GM10248 (cell line): Measurements from ENCODE around the gene SKA2.
"Not testable (repeated sequence)": the region's sequence is repeated elsewhere in the genome, so short reads cannot be mapped to it uniquely, and the experiment has no call there.

Experiments used
- CTCF ChIA-PET: fragments of 300-600 bp; sonication (Branson Sonifier 250); formaldehyde crosslinking; extraction: SDS; loops from one replicate; lab custom pipeline; 2021; ENCODE audit warnings: antibody characterized with exemption; lab: Yijun Ruan, JAX
- POLR2A ChIA-PET: fragments of 350-650 bp; sonication (Branson Sonifier 250); formaldehyde crosslinking; extraction: SDS; loops from one replicate; lab custom pipeline; 2020; ENCODE audit warnings: antibody characterized with exemption; lab: Yijun Ruan, JAX
- DNase-seq: peaks from one replicate; pipeline ENCODE4 v3.0.0; 2012; ENCODE audit errors: extremely low spot score
- CTCF ChIP-seq: IDR thresholded peaks from 2 replicates; pipeline ENCODE4 v1.5.1; 2012; ENCODE audit warnings: mild to moderate bottlenecking, low read depth; ENCODE audit errors: extremely low read depth, missing control alignments, control extremely low read depth

The SKA2 gene

GRCh38 chr17:59094861-59095530, 60.0 kb downstream of the SKA2 start:
- POLR2A ChIA-PET: interaction anchor here (1.1 kb wide), 1 partner anchor 12 kb away, joined by 4 read pairs; the partner anchor contains the start of gene TRIM37
- CTCF ChIA-PET: interaction anchor here (0.6 to 2.9 kb wide), 5 partner anchors 9 to 57 kb away, joined by 3 to 15 read pairs (median 5); partner anchors contain the start of gene TRIM37
- DNase-seq: no peak

GRCh38 chr17:59093702-59094231, 61.2 kb downstream of the SKA2 start:
- no peak for DNase-seq
- TF ChIP-seq CTCF: no peak
- CTCF ChIA-PET: interaction anchor here (1.2 to 2.9 kb wide), 4 partner anchors 12 to 26 kb away, joined by 3 to 15 read pairs (median 5); partner anchors contain the start of gene TRIM37
- POLR2A ChIA-PET: no interaction called here

More at GRCh38 chr17:59094861-59095530, 60.0 kb downstream of the SKA2 start:
- TF ChIP-seq CTCF: no peak

DNA sequence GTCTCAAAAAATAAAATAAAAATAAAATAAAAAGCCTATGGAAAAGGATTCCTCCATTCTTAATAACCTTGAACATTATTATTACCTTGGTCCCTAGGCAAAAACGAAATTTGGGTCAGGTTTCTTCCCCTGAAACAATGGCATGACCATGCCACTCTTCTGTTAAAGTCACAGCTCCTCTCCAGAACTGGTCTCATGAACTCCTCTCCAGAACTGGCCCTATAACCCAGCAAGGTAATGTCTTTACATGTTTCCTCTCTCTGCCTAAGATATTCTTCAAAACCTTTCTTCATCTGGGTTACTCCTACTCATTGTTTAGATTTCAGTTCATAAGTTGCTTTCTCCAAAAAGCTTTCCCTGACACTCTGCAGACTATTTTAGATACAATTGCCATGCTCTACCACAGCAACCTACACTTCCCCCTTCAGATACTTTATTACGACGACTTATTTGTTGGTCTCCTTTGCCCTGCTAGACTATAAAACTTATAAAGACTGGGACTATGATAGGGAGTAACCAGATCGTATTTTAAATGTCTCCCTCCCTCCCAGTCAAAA, 61.8 kb downstream of the SKA2 start:
- DNase-seq: no peak
- no peak for TF ChIP-seq CTCF
- CTCF ChIA-PET: interaction anchor here (1.1 to 1.2 kb wide), 2 partner anchors 14 to 26 kb away, joined by 3 read pairs; partner anchors contain the start of gene TRIM37
- POLR2A ChIA-PET: no interaction called here

- DNase-seq, POLR2A ChIA-PET: not testable (repeated sequence)
- CTCF ChIA-PET: interaction anchor here (2.0 kb wide), 1 partner anchor 11 kb away, joined by 5 read pairs; no protein-coding TSS in a partner anchor
Observed at GRCh38 chr17:59090593-59090992, 64.4 kb downstream of the SKA2 start.

DNA sequence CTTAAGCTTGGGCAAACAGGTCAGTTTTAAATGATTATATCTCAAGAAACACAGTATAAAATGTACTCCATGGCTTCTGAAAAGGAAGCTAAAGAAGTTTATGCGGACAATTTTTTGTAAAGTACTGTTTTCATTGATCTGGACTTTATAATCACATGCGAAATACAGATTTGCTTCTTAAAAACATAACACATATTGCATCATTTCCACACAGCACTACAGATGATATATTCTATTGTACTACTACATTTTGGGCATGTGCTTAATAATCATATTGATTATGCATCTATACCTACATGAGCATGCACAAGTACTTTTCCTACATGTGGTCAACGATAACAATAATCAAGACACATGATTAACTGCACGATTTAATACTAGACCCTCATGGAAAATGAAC, 70.8 kb downstream of the SKA2 start:
- ChIA-PET POLR2A (no interaction called here), CTCF (interaction anchor here (0.6 kb wide), 1 partner anchor 14 kb away, joined by 3 read pairs; no protein-coding TSS in a partner anchor)
- no peak for TF ChIP-seq CTCF
- no peak for DNase-seq

GRCh38 chr17:59074494-59074893, 80.5 kb downstream of the SKA2 start:
- CTCF ChIA-PET: interaction anchor here (1.3 kb wide), 1 partner anchor 20 kb away, joined by 3 read pairs; no protein-coding TSS in a partner anchor
- no peak for DNase-seq
- POLR2A ChIA-PET: no interaction called here
- no peak for TF ChIP-seq CTCF
